Amniotic epithelial cell (primary cell): ENCODE results near the gene SLC25A6.
"Not testable (repeated sequence)": the region's sequence is repeated elsewhere in the genome, so short reads cannot be mapped to it uniquely, and the experiment has no call there.

Experiments used
- DNase-seq: peaks from one replicate; pipeline ENCODE4 v3.0.0-alpha.2; 2010; ENCODE audit warnings: low read depth

Gene SLC25A6

GRCh38 chrX:1354036-1355019, 37.6 kb downstream of the SLC25A6 start:
- no peak for DNase-seq

GRCh38 chrX:1351981-1352714, 39.8 kb downstream of the SLC25A6 start:
- no peak for DNase-seq

GRCh38 chrX:1349606-1350005, 42.3 kb downstream of the SLC25A6 start:
- DNase-seq = not testable (repeated sequence)

DNA sequence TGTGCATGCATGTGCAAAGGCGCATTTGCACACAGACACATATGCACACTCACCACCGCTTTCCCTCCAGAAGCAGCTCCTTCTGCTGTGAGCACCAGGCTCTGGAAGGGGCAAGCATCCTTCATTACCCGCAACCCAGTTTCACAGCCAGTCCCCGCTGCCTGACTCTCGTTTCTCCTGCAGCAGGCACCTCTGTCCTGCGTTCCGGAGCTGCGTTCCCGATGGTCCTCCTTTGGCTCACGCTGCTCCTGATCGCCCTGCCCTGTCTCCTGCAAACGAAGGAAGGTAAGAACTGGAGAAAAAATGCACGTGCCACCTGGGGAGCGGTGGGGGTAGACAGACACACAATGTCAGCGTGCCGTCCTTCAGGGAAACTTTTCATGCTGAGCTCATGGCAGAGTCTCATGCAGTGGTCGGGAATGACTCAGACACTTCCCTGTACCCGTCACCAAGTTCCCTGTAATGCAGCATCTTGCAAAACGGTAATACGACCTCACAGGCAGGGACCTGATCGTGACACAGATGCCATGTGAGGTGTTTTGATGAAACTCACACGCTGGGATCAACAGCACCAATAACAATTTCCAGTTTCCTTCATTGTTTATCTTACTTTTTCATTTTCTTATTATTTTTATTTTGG, 50.2 kb downstream of the SLC25A6 start:
- no peak for DNase-seq

DNA sequence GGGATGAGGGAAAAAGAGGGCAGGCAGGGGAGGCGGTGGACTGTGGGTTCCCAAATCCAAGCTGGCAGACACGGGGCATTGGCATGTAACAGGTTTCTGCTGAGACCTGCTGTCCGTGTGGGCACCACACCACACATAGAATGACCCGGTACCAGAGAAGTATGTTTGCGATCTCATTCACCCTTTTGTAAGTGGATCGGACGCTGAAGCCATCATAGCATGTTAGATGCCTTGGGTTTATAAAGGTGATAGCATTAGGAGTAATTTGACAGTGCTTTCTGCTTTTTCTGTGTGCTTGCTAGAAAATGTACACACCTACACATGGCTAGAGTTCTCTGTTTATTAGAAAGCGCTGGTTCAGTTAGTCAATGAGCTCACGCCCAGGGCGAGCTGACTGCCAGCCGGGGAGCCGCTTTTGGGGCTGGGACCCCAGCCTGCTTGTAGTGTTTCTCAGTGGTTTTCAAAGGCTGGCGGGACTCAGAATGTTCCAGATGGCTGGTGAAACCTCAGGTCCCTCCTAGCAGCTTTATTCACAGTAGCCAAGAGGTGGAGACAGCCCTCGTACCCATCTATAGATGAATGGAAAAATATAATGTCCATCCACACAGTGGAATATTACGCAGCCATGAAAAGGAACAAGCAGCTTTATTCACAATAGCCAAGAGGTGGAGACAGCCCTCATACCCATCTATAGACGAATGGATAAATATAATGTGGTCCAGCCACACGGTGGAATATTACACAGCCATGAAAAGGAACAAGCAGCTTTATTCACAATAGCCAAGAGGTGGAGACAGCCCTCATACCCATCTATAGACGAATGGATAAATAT, 54.7 kb downstream of the SLC25A6 start:
- DNase-seq = no peak

- DNase-seq = no peak
These were observed 55.5 kb downstream of the SLC25A6 start, which contains the start of gene IL3RA for GRCh38 chrX:1336331-1336943. Gene IL3RA, plus strand, starts transcription at chrX:1336785. Its CDS starts 4,981 bp downstream, at chrX:1341766.
